ENCODE data around the gene SYNPR. TPM values are rescaled to one million over a fixed set of nuclear protein-coding genes. Genes with fewer than 3 reads are reported as not detected.
A peak's percentile ranks its signal among the peaks of the same experiment; 100 is the strongest.

Gene SYNPR
- total RNA-seq, 2 experiments from 2014 or later: not detected

DNA sequence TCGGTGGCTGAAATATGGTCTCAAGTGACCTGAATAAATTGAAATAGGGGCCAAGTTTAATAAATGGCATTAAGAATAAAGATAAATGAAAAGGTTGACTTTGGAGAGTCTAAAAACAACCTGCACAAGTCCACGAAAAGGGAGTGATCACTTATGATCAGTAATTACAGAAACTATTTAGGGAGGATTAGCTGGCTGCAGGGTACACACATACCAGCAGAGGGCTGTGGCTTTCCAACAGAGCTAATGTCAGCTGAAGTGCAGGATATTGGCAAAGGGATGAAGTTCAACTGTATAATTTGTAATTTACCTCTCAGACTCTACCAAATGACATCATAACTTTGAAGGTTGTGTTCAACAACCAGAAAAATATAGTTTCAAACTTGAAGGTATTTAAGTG, 86.8 kb downstream of the SYNPR start:
- no peaks in the 10 kb centered on the region for H4K20me1 ChIP-seq (ENCODE audit: insufficient read depth, low read length)
- H2AFZ ChIP-seq (ENCODE audit: low read length): no peak overlapping the region
- no peak for DNase-seq (ENCODE audit: low spot score)
- TF ChIP-seq, protein P1, sequence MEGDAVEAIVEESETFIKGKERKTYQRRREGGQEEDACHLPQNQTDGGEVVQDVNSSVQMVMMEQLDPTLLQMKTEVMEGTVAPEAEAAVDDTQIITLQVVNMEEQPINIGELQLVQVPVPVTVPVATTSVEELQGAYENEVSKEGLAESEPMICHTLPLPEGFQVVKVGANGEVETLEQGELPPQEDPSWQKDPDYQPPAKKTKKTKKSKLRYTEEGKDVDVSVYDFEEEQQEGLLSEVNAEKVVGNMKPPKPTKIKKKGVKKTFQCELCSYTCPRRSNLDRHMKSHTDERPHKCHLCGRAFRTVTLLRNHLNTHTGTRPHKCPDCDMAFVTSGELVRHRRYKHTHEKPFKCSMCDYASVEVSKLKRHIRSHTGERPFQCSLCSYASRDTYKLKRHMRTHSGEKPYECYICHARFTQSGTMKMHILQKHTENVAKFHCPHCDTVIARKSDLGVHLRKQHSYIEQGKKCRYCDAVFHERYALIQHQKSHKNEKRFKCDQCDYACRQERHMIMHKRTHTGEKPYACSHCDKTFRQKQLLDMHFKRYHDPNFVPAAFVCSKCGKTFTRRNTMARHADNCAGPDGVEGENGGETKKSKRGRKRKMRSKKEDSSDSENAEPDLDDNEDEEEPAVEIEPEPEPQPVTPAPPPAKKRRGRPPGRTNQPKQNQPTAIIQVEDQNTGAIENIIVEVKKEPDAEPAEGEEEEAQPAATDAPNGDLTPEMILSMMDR (conservative IDR thresholded peaks at IDR 0.05; ENCODE audit: low read length): peak; percentile 41; the same call in 1 of the 2 replicates
- no peak for TF ChIP-seq EZH2phosphoT487 (IDR thresholded peaks at IDR 0.05; ENCODE audit: borderline replicate concordance, low read depth, low read length)
- BruUV-seq (replicated peaks): no TSS peak
- POLR2A ChIA-PET: no interaction called here
- no peak overlapping the region for H3K27ac ChIP-seq (ENCODE audit: low read depth, low read length, poor library complexity, severe bottlenecking)
- H3K9me3 ChIP-seq (ENCODE audit: low read length): no peaks in the 10 kb centered on the region
- no peaks in the 10 kb centered on the region for H3K9me2 ChIP-seq (ENCODE audit: insufficient read depth, low read length)
- no peak overlapping the region for H3K4me3 ChIP-seq (ENCODE audit: low read depth, low read length, poor library complexity, severe bottlenecking)
- CTCF ChIA-PET (ENCODE audit: unreplicated experiment): no interaction called here
- H3K4me2 ChIP-seq (ENCODE audit: low read length): no peak overlapping the region
- no peaks in the 10 kb centered on the region for H3K36me3 ChIP-seq (ENCODE audit: insufficient read depth, low read length)
- intact Hi-C loops (cut with micrococcal nuclease; ENCODE audit: unreplicated experiment): no loop called here
- H3K4me1 ChIP-seq (ENCODE audit: insufficient read depth, low read length, poor library complexity, severe bottlenecking): no peaks in the 10 kb centered on the region
- H3K79me2 ChIP-seq (ENCODE audit: insufficient read depth, low read depth, low read length): no peaks in the 10 kb centered on the region

DNA sequence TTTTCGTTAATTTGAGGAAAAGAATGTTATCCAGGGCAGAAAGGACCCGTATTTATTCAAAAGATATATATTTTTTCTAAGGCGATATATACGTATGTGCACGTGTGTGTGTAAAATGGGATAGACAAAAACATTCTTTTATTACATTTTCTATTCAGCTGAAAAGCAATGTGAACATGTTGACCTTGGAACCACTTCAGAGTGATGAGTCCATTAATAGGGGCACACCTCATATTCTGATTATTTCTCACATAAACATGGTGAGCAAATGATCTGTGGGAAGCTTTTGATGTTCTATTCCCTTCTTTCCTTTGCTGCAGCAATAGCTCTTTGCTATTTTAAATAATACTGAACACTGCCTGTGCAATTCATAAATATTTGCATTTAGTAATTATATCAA, 87.6 kb downstream of the SYNPR start:
- H3K9me2 ChIP-seq (ENCODE audit: insufficient read depth, low read length): no peaks in the 10 kb centered on the region
- H3K36me3 ChIP-seq (ENCODE audit: insufficient read depth, low read length): no peaks in the 10 kb centered on the region
- H4K20me1 ChIP-seq (ENCODE audit: insufficient read depth, low read length): no peaks in the 10 kb centered on the region
- intact Hi-C loops (cut with micrococcal nuclease; ENCODE audit: unreplicated experiment): no loop called here
- DNase-seq (ENCODE audit: low spot score): no peak
- H2AFZ ChIP-seq (ENCODE audit: low read length): no peak overlapping the region
- TF ChIP-seq, protein P1 (conservative IDR thresholded peaks at IDR 0.05; ENCODE audit: low read length): no peak
- TF ChIP-seq EZH2phosphoT487 (IDR thresholded peaks at IDR 0.05; ENCODE audit: borderline replicate concordance, low read depth, low read length): no peak
- no TSS peak for BruUV-seq (replicated peaks)
- no peaks in the 10 kb centered on the region for H3K9me3 ChIP-seq (ENCODE audit: low read length)
- H3K79me2 ChIP-seq (ENCODE audit: insufficient read depth, low read depth, low read length): no peaks in the 10 kb centered on the region
- H3K4me3 ChIP-seq (ENCODE audit: low read depth, low read length, poor library complexity, severe bottlenecking): no peak overlapping the region
- CTCF ChIA-PET (ENCODE audit: unreplicated experiment): no interaction called here
- H3K4me2 ChIP-seq (ENCODE audit: low read length): no peak overlapping the region
- H3K4me1 ChIP-seq (ENCODE audit: insufficient read depth, low read length, poor library complexity, severe bottlenecking): no peaks in the 10 kb centered on the region
- no peak overlapping the region for H3K27ac ChIP-seq (ENCODE audit: low read depth, low read length, poor library complexity, severe bottlenecking)
- POLR2A ChIA-PET: interaction anchor here (0.6 kb wide), 1 partner anchor 287 kb away, joined by 11 read pairs; no protein-coding TSS in a partner anchor

GRCh38 chr3:63370094-63370493, 92.0 kb downstream of the SYNPR start:
- Histone ChIP-seq H3K4me2 (ENCODE audit: low read length) (no peak overlapping the region), H3K4me3 (ENCODE audit: low read depth, low read length, poor library complexity, severe bottlenecking) (no peak overlapping the region), H3K36me3 (ENCODE audit: insufficient read depth, low read length) (no peaks in the 10 kb centered on the region), H3K79me2 (ENCODE audit: insufficient read depth, low read depth, low read length) (no peaks in the 10 kb centered on the region), H3K9me2 (ENCODE audit: insufficient read depth, low read length) (no peaks in the 10 kb centered on the region), H4K20me1 (ENCODE audit: insufficient read depth, low read length) (no peaks in the 10 kb centered on the region), H2AFZ (ENCODE audit: low read length) (no peak overlapping the region), H3K27ac (ENCODE audit: low read depth, low read length, poor library complexity, severe bottlenecking) (no peak overlapping the region), H3K4me1 (ENCODE audit: insufficient read depth, low read length, poor library complexity, severe bottlenecking) (no peaks in the 10 kb centered on the region), H3K9me3 (ENCODE audit: low read length) (no peaks in the 10 kb centered on the region)
- POLR2A ChIA-PET: no interaction called here
- DNase-seq (ENCODE audit: low spot score): no peak
- TF ChIP-seq, protein P1 (conservative IDR thresholded peaks at IDR 0.05; ENCODE audit: low read length): no peak
- no peak for TF ChIP-seq EZH2phosphoT487 (IDR thresholded peaks at IDR 0.05; ENCODE audit: borderline replicate concordance, low read depth, low read length)
- intact Hi-C loops (cut with micrococcal nuclease; ENCODE audit: unreplicated experiment): no loop called here
- no TSS peak for BruUV-seq (replicated peaks)
- CTCF ChIA-PET (ENCODE audit: unreplicated experiment): no interaction called here

Measured in OCI-LY7 (cell line).